Osteocyte (in vitro differentiated cells): ENCODE results near the gene ERCC6L2. TPM values are rescaled to one million over a fixed set of nuclear protein-coding genes. Genes with fewer than 3 reads are reported as not detected.

ENCODE experiments used
- DNase-seq: peaks from one replicate; pipeline ENCODE4 v3.0.0; 2021; ENCODE audit warnings: mixed read lengths; ENCODE audit not compliant: unreplicated experiment; ENCODE audit errors: extremely low spot score
- H3K27ac Mint-ChIP-seq: one replicate; pipeline ENCODE4 v1.8.0; 2021; ENCODE audit warnings: mild to moderate bottlenecking, mixed read lengths; ENCODE audit not compliant: unreplicated experiment
- H3K27me3 Mint-ChIP-seq: one replicate; pipeline ENCODE4 v1.8.0; 2021; ENCODE audit warnings: mixed read lengths; ENCODE audit not compliant: unreplicated experiment
- H3K36me3 Mint-ChIP-seq: one replicate; pipeline ENCODE4 v1.8.0; 2021; ENCODE audit warnings: mixed read lengths; ENCODE audit not compliant: unreplicated experiment
- H3K4me1 Mint-ChIP-seq: one replicate; pipeline ENCODE4 v1.8.0; 2021; ENCODE audit warnings: mixed read lengths; ENCODE audit not compliant: unreplicated experiment
- H3K4me3 Mint-ChIP-seq: one replicate; pipeline ENCODE4 v1.8.0; 2021; ENCODE audit warnings: mild to moderate bottlenecking, moderate library complexity, mixed read lengths; ENCODE audit not compliant: unreplicated experiment
- H3K9me3 Mint-ChIP-seq: one replicate; pipeline ENCODE4 v1.8.0; 2021; ENCODE audit warnings: mixed read lengths; ENCODE audit not compliant: unreplicated experiment
- total RNA-seq: library from RNA; stranded (reverse); gene quantifications from 2 replicates; pipeline ENCODE4 v1.2.1, GENCODE V29; 2021
- TF ChIP-seq, protein P1 (sequence below): fragments of 200-600 bp; sonication (generic); IDR thresholded peaks from 2 replicates; pipeline ENCODE4 v1.5.0; 2021; ENCODE audit warnings: antibody characterized with exemption, mild to moderate bottlenecking, moderate library complexity

Gene ERCC6L2
- total RNA-seq, 1 donor from 2014 or later: 50.5 TPM

GRCh38 chr9:95833546-95834178 is 41.8 kb upstream of the ERCC6L2 start:
- no peak overlapping the region for H3K27ac Mint-ChIP-seq
- H3K4me3 Mint-ChIP-seq: no peak overlapping the region
- H3K36me3 Mint-ChIP-seq: peaks cover 5% of the 10 kb centered on the region
- no peaks in the 10 kb centered on the region for H3K9me3 Mint-ChIP-seq
- H3K4me1 Mint-ChIP-seq: peaks cover 6% of the 10 kb centered on the region
- no peaks in the 10 kb centered on the region for H3K27me3 Mint-ChIP-seq
- TF ChIP-seq, protein P1, sequence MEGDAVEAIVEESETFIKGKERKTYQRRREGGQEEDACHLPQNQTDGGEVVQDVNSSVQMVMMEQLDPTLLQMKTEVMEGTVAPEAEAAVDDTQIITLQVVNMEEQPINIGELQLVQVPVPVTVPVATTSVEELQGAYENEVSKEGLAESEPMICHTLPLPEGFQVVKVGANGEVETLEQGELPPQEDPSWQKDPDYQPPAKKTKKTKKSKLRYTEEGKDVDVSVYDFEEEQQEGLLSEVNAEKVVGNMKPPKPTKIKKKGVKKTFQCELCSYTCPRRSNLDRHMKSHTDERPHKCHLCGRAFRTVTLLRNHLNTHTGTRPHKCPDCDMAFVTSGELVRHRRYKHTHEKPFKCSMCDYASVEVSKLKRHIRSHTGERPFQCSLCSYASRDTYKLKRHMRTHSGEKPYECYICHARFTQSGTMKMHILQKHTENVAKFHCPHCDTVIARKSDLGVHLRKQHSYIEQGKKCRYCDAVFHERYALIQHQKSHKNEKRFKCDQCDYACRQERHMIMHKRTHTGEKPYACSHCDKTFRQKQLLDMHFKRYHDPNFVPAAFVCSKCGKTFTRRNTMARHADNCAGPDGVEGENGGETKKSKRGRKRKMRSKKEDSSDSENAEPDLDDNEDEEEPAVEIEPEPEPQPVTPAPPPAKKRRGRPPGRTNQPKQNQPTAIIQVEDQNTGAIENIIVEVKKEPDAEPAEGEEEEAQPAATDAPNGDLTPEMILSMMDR: no peak
- no peak for DNase-seq

- H3K36me3 Mint-ChIP-seq: peaks cover 5% of the 10 kb centered on the region
- DNase-seq: no peak
- TF ChIP-seq, protein P1: no peak
Observed at GRCh38 chr9:95834281-95834907, 41.1 kb upstream of the ERCC6L2 start.

DNA sequence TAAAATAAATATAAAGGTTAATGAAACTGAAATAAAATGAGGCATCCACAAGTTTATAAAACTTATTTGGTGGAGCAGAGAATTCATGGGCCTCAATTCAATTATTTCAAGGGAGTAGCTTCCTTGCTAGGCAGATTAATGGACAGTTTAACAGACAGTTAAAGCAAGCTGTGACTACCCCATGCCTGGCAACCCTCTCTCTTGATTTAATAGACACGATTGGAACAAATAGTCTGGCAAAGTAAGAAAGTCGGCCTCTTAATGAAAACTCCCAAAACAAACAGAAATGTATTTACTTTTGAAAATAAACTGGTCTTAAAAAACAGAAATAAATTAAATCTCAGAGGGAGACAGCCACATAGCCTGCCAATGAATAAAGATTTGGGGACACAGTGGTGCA is 40.1 kb upstream of the ERCC6L2 start:
- DNase-seq: no peak
- H3K9me3 Mint-ChIP-seq: no peaks in the 10 kb centered on the region
- H3K27ac Mint-ChIP-seq: no peak overlapping the region
- no peak overlapping the region for H3K4me3 Mint-ChIP-seq
- peaks cover 6% of the 10 kb centered on the region for H3K4me1 Mint-ChIP-seq
- peaks cover 5% of the 10 kb centered on the region for H3K36me3 Mint-ChIP-seq
- TF ChIP-seq, protein P1: no peak
- no peaks in the 10 kb centered on the region for H3K27me3 Mint-ChIP-seq

More at GRCh38 chr9:95834281-95834907, 41.1 kb upstream of the ERCC6L2 start:
- H3K4me3 Mint-ChIP-seq: no peak overlapping the region
- H3K4me1 Mint-ChIP-seq: peaks cover 6% of the 10 kb centered on the region
- no peaks in the 10 kb centered on the region for H3K9me3 Mint-ChIP-seq
- H3K27me3 Mint-ChIP-seq: no peaks in the 10 kb centered on the region
- no peak overlapping the region for H3K27ac Mint-ChIP-seq

- no peak for DNase-seq
- Mint-ChIP-seq H3K9me3 (no peaks in the 10 kb centered on the region), H3K4me1 (peaks cover 6% of the 10 kb centered on the region), H3K4me3 (no peak overlapping the region), H3K27me3 (no peaks in the 10 kb centered on the region), H3K36me3 (peaks cover 5% of the 10 kb centered on the region), H3K27ac (no peak overlapping the region)
- TF ChIP-seq, protein P1: no peak
Observed at GRCh38 chr9:95836072-95836471, 39.4 kb upstream of the ERCC6L2 start.

DNA sequence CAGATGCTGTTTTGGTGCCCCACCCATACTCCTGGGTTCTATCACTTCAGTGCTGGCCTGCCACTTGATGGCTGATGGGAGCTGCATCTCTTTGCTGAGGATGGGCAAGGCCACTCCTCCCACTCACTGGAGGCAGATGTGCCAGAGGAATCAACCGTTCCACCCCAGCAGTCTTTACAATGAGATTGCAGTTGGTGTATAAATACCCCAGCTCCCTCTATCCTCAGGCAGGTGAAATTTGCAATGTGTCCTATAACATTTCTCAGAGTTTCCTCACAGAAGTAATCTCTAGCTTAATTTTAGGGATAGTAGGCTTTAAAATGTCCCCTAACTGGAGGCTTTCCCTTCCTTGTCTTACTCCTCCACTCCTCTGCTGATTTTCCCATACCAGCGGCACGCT is 36.5 kb upstream of the ERCC6L2 start:
- Mint-ChIP-seq H3K4me1 (no peaks in the 10 kb centered on the region), H3K9me3 (no peaks in the 10 kb centered on the region), H3K36me3 (peaks cover 2% of the 10 kb centered on the region), H3K27me3 (no peaks in the 10 kb centered on the region), H3K4me3 (no peak overlapping the region), H3K27ac (no peak overlapping the region)
- no peak for DNase-seq
- TF ChIP-seq, protein P1: no peak
